Brain microvascular endothelial cell (primary cell): ENCODE measurements around the gene CGB1.

Experiments used
- DNase-seq: peaks from one replicate; pipeline ENCODE4 v3.0.0-alpha.2; 2020
- H3K27ac ChIP-seq: fragments of 250-450 bp; sonication (Bioruptor Pico); 2 replicates; pipeline ENCODE4 v1.5.1; 2020; ENCODE audit warnings: mild to moderate bottlenecking, moderate library complexity
- H3K27me3 ChIP-seq: fragments of 250-450 bp; sonication (Bioruptor Pico); replicated peaks from 2 replicates; pipeline ENCODE4 v1.5.1; 2020; ENCODE audit warnings: mild to moderate bottlenecking
- H3K36me3 ChIP-seq: fragments of 250-450 bp; sonication (Bioruptor Pico); replicated peaks from 2 replicates; pipeline ENCODE4 v1.5.1; 2020; ENCODE audit warnings: mild to moderate bottlenecking
- H3K4me3 ChIP-seq: 2 replicates; pipeline ENCODE4 v1.5.1; 2011; ENCODE audit warnings: low read depth, mild to moderate bottlenecking, control low read depth, low read length, moderate library complexity
- CTCF ChIP-seq: IDR thresholded peaks from 2 replicates; pipeline ENCODE4 v1.5.1; 2011; ENCODE audit warnings: low read depth, mild to moderate bottlenecking, moderate library complexity, low read length, control low read depth, inconsistent platforms; ENCODE audit errors: missing control alignments
- in situ Hi-C: cut with HindIII; loops from 2 replicates; pipeline ENCODE4 v1.10.0; 2017; ENCODE audit warnings: low sequenced_read_pairs, low pct_ligation_motif_present

Gene CGB1

GRCh38 chr19:49070416-49070815 lies 33.7 kb upstream of the CGB1 start:
- in situ Hi-C loops = no loop called here
- no peak overlapping the region for H3K27ac ChIP-seq
- H3K4me3 ChIP-seq = no peak overlapping the region
- no peak for TF ChIP-seq CTCF
- peaks cover 19% of the 10 kb centered on the region for H3K27me3 ChIP-seq
- DNase-seq = no peak
- H3K36me3 ChIP-seq = no peaks in the 10 kb centered on the region

GRCh38 chr19:49069026-49069425 lies 32.3 kb upstream of the CGB1 start:
- peaks cover 20% of the 10 kb centered on the region for H3K27me3 ChIP-seq
- no peak for DNase-seq
- H3K27ac ChIP-seq = no peak overlapping the region
- no peak for TF ChIP-seq CTCF
- in situ Hi-C loops = no loop called here
- H3K36me3 ChIP-seq = no peaks in the 10 kb centered on the region
- no peak overlapping the region for H3K4me3 ChIP-seq

- no peaks in the 10 kb centered on the region for H3K36me3 ChIP-seq
- H3K4me3 ChIP-seq = no peak overlapping the region
- DNase-seq = no peak
- TF ChIP-seq CTCF = no peak
- H3K27me3 ChIP-seq = peaks cover 12% of the 10 kb centered on the region
- in situ Hi-C loops = no loop called here
- H3K27ac ChIP-seq = no peak overlapping the region
Observed at GRCh38 chr19:49067554-49067953, 30.9 kb upstream of the CGB1 start.

- H3K27ac ChIP-seq = no peak overlapping the region
- in situ Hi-C loops = no loop called here
- DNase-seq = no peak
- TF ChIP-seq CTCF = no peak
- no peaks in the 10 kb centered on the region for H3K36me3 ChIP-seq
- H3K4me3 ChIP-seq = no peak overlapping the region
- peaks cover 8% of the 10 kb centered on the region for H3K27me3 ChIP-seq
Observed at GRCh38 chr19:49065905-49066512, 29.3 kb upstream of the CGB1 start.

GRCh38 chr19:49064768-49065611 lies 28.3 kb upstream of the CGB1 start, which contains the start of gene NTF4:
Gene NTF4 (minus strand): TSS chr19:49064818. CDS start chr19:49061997, 2,821 bp downstream.
- H3K27ac ChIP-seq = no peak within 1 kb of the TSS
- in situ Hi-C loops = no loop called here
- no peak for TF ChIP-seq CTCF
- H3K27me3 ChIP-seq = peaks cover 8% of the 10 kb centered on the region
- H3K36me3 ChIP-seq = no peaks in the 10 kb centered on the region
- peak within 1 kb of the TSS; percentile 29 for H3K4me3 ChIP-seq
- DNase-seq = no peak
